ENCODE data around the gene TMEM182.

DNA sequence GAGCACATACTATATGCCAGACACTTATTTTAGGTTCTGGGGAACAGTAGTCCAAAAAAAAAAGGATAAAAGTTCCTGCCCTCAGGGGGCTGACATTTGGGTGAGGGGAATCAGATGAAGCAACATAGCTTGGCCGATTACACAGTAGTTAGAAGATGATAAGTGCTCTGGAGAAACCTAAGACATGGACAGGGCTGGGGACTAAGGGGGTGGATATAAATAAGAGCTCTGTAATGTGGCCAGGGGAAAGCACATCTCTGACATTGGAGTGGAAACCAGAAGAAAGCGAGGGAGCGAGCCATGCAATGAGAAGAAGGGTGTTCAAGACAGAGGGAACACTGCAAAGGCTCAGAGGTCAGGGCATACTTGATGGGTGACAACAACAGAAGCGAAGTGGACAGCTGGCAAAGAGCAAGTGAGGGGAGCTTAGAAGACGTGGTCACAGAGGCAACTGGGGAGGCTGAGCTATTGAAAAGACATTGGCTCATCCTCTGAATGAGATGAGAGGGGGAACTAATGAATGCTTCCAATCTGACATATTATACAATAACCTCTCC is 11.4 kb downstream of the TMEM182 start:
- TF ChIP-seq POLR2A (IDR thresholded peaks at IDR 0.05) (no peak), CTCF (IDR thresholded peaks at IDR 0.05) (no peak), POLR2AphosphoS5 (IDR thresholded peaks at IDR 0.05) (no peak)
